Caco-2 (cell line): ENCODE measurements around the gene DMTF1. TPM values are rescaled to one million over a fixed set of nuclear protein-coding genes. Genes with fewer than 3 reads are reported as not detected.
"Not testable (repeated sequence)": the region's sequence is repeated elsewhere in the genome, so short reads cannot be mapped to it uniquely, and the experiment has no call there.

Experiments used
- BruUV-seq: library from RNA; stranded (reverse); fragments of 400-500 nt; replicated peaks from 2 replicates; lab custom pipeline; 2021; lab: Mats Ljungman, UMichigan
- CTCF ChIA-PET: fragments of 300-600 bp; sonication (Branson Sonifier 250); formaldehyde crosslinking; loops from one replicate; lab custom pipeline; 2022; ENCODE audit warnings: antibody characterized with exemption; lab: Charles Lee
- POLR2A ChIA-PET: fragments of 300-600 bp; sonication (Branson Sonifier 250); formaldehyde crosslinking; loops from one replicate; lab custom pipeline; 2022; ENCODE audit warnings: antibody characterized with exemption; lab: Charles Lee
- DNase-seq, 2 experiments: peaks; one replicate each; pipeline versions ENCODE4 v3.0.0 to v3.0.0-alpha.2; 2020 to 2022
- H3K27me3 ChIP-seq: replicated peaks from 2 replicates; pipeline ENCODE4 v1.6.0; 2011; ENCODE audit warnings: low read length; ENCODE audit not compliant: control insufficient read depth, insufficient read depth
- H3K36me3 ChIP-seq: 2 replicates; pipeline ENCODE4 v1.5.1; 2011; ENCODE audit warnings: low read length; ENCODE audit not compliant: control insufficient read depth, insufficient read depth
- H3K4me1 ChIP-seq: fragments of 250-450 bp; sonication (Bioruptor Pico); 2 replicates; pipeline ENCODE4 v1.5.1; 2020; ENCODE audit warnings: mild to moderate bottlenecking
- H3K4me3 ChIP-seq: 2 replicates; pipeline ENCODE4 v1.5.1; 2011; ENCODE audit warnings: low read depth, mild to moderate bottlenecking, control low read depth, low read length
- H3K9me3 ChIP-seq: fragments of 250-450 bp; sonication (Bioruptor Pico); 2 replicates; pipeline ENCODE4 v1.5.1; 2020; ENCODE audit warnings: mild to moderate bottlenecking, moderate library complexity
- H3K27ac Mint-ChIP-seq: one replicate; pipeline ENCODE4 v1.8.0; 2022; ENCODE audit warnings: mixed read lengths; ENCODE audit not compliant: unreplicated experiment
- H3K27me3 Mint-ChIP-seq: one replicate; pipeline ENCODE4 v1.8.0; 2022; ENCODE audit warnings: mixed read lengths; ENCODE audit not compliant: insufficient read depth, unreplicated experiment
- H3K36me3 Mint-ChIP-seq: one replicate; pipeline ENCODE4 v1.8.0; 2022; ENCODE audit warnings: mild to moderate bottlenecking, mixed read lengths; ENCODE audit not compliant: insufficient read depth, unreplicated experiment
- H3K4me1 Mint-ChIP-seq: one replicate; pipeline ENCODE4 v1.8.0; 2022; ENCODE audit warnings: low read depth, mixed read lengths; ENCODE audit not compliant: unreplicated experiment
- H3K4me3 Mint-ChIP-seq: one replicate; pipeline ENCODE4 v1.8.0; 2022; ENCODE audit warnings: mild to moderate bottlenecking, moderate library complexity, mixed read lengths; ENCODE audit not compliant: unreplicated experiment
- H3K9me3 Mint-ChIP-seq: one replicate; pipeline ENCODE4 v1.8.0; 2022; ENCODE audit warnings: mixed read lengths; ENCODE audit not compliant: unreplicated experiment
- CTCF ChIP-seq, 2 experiments: fragments of 200-600 bp in 1 of 2; IDR thresholded peaks; 1 replicate in 1 of 2; 2 replicates in 1 of 2; pipeline versions ENCODE4 v1.5.1 to v1.8.0; 2011 to 2022; ENCODE audit warnings: antibody characterized with exemption in 1 of 2, control low read depth in 1 of 2, inconsistent platforms in 1 of 2, low read depth in 1 of 2, low read length in 1 of 2, mild to moderate bottlenecking in 1 of 2, moderate library complexity in 1 of 2; ENCODE audit not compliant: insufficient read depth in 1 of 2, severe bottlenecking in 1 of 2, unreplicated experiment in 1 of 2
- intact Hi-C: fragments of 100-400 bp; cut with micrococcal nuclease; formaldehyde crosslinking; loops from one replicate; pipeline ENCODE4 v1.10.0; 2022; ENCODE audit not compliant: unreplicated experiment
- total RNA-seq: library from RNA; stranded (reverse); gene quantifications from 2 replicates; pipeline ENCODE4 v1.2.3, GENCODE V29; 2022

Gene DMTF1
- total RNA-seq, 1 experiment from 2014 or later = 60.9 TPM

GRCh38 chr7:87111877-87112276 is 40.4 kb upstream of the DMTF1 start:
- ChIA-PET POLR2A (no interaction called here), CTCF (no interaction called here)
- no peak overlapping the region for H3K4me3 ChIP-seq
- BruUV-seq = no TSS peak
- Mint-ChIP-seq H3K27me3 (peaks cover 7% of the 10 kb centered on the region), H3K27ac (no peak overlapping the region), H3K4me1 (no peaks in the 10 kb centered on the region), H3K9me3 (peaks cover 14% of the 10 kb centered on the region), H3K4me3 (no peak overlapping the region), H3K36me3 (no peaks in the 10 kb centered on the region)
- no peaks in the 10 kb centered on the region for H3K4me1 ChIP-seq
- TF ChIP-seq CTCF (IDR thresholded peaks at IDR 0.05; ENCODE audit: insufficient read depth in 1 of 2, low read depth in 1 of 2, low read length in 1 of 2, severe bottlenecking in 1 of 2, unreplicated experiment in 1 of 2) = no peak
- no peaks in the 10 kb centered on the region for H3K27me3 ChIP-seq
- H3K9me3 ChIP-seq = no peaks in the 10 kb centered on the region
- no peaks in the 10 kb centered on the region for H3K36me3 ChIP-seq
- DNase-seq = no peak
- intact Hi-C loops = no loop called here

- CTCF ChIA-PET = no interaction called here
- no peaks in the 10 kb centered on the region for H3K36me3 Mint-ChIP-seq
- H3K36me3 ChIP-seq = no peaks in the 10 kb centered on the region
These were observed 39.2 kb upstream of the DMTF1 start for GRCh38 chr7:87113077-87113476.

GRCh38 chr7:87113904-87114303 is 38.3 kb upstream of the DMTF1 start:
- H3K36me3 Mint-ChIP-seq, H3K27ac Mint-ChIP-seq, H3K4me1 ChIP-seq, BruUV-seq, H3K27me3 ChIP-seq, H3K36me3 ChIP-seq, intact Hi-C loops, CTCF ChIA-PET, H3K4me3 ChIP-seq, POLR2A ChIA-PET, H3K4me3 Mint-ChIP-seq, H3K9me3 ChIP-seq, DNase-seq, H3K4me1 Mint-ChIP-seq, H3K27me3 Mint-ChIP-seq: not testable (repeated sequence)
- peaks cover 14% of the 10 kb centered on the region for H3K9me3 Mint-ChIP-seq

More at GRCh38 chr7:87113077-87113476, 39.2 kb upstream of the DMTF1 start:
- Histone ChIP-seq H3K4me3 (no peak overlapping the region), H3K9me3 (no peaks in the 10 kb centered on the region), H3K4me1 (no peaks in the 10 kb centered on the region), H3K27me3 (no peaks in the 10 kb centered on the region)
- Mint-ChIP-seq H3K27ac (no peak overlapping the region), H3K4me1 (no peaks in the 10 kb centered on the region), H3K4me3 (no peak overlapping the region), H3K9me3 (peaks cover 14% of the 10 kb centered on the region), H3K27me3 (peaks cover 3% of the 10 kb centered on the region)
- BruUV-seq = no TSS peak
- no peak for DNase-seq
- no peak for TF ChIP-seq CTCF (IDR thresholded peaks at IDR 0.05; ENCODE audit: insufficient read depth in 1 of 2, low read depth in 1 of 2, low read length in 1 of 2, severe bottlenecking in 1 of 2, unreplicated experiment in 1 of 2)
- intact Hi-C loops = no loop called here
- POLR2A ChIA-PET = no interaction called here

- peaks cover 14% of the 10 kb centered on the region for H3K9me3 Mint-ChIP-seq
- DNase-seq, H3K36me3 ChIP-seq, POLR2A ChIA-PET, H3K27me3 Mint-ChIP-seq, BruUV-seq, H3K4me3 ChIP-seq, H3K27me3 ChIP-seq, H3K36me3 Mint-ChIP-seq, H3K27ac Mint-ChIP-seq, CTCF ChIA-PET, H3K4me3 Mint-ChIP-seq, H3K4me1 ChIP-seq, H3K4me1 Mint-ChIP-seq, H3K9me3 ChIP-seq, intact Hi-C loops: not testable (repeated sequence)
These were observed 36.5 kb upstream of the DMTF1 start for GRCh38 chr7:87115772-87116171.
